ENCODE measurements around the gene ANKRD10. TPM values are rescaled to one million over a fixed set of nuclear protein-coding genes. Genes with fewer than 3 reads are reported as not detected.

Gene ANKRD10
- total and polyA plus RNA-seq, 2 of the 8 experiments (the other 6 are each of a cell fraction or from before 2014, with no cell fraction given): 146 to 218 TPM

- H3K4me3 ChIP-seq (ENCODE audit: extremely low read depth in 1 of 4, insufficient read depth in 2 of 4, low read depth in 3 of 4, low read length in 4 of 4): no peak overlapping the region
- H3K9ac ChIP-seq (replicated peaks in 1 of 4; ENCODE audit: extremely low read depth in 1 of 4, low read depth in 3 of 4, low read length in 3 of 4): no peak overlapping the region
- ChIA-PET POLR2A (ENCODE audit: partially characterized antibody) (no interaction called here), CTCF (ENCODE audit: partially characterized antibody) (no interaction called here)
- H3K27me3 ChIP-seq (replicated peaks in 1 of 4; ENCODE audit: control insufficient read depth in 3 of 4, extremely low read depth in 1 of 4, insufficient read depth in 3 of 4, low read length in 3 of 4): no peaks in the 10 kb centered on the region
- H3K4me2 ChIP-seq (ENCODE audit: insufficient read depth in 1 of 2, low read depth in 2 of 2, low read length in 2 of 2): no peak overlapping the region
- no peak overlapping the region for H4K91ac ChIP-seq (replicated peaks; ENCODE audit: insufficient read length, low read length)
- FAIRE-seq (no peak), DNase-seq (ENCODE audit: low read depth in 1 of 2, low spot score in 2 of 2) (no peak)
- no peak overlapping the region for H3K27ac ChIP-seq (ENCODE audit: low read depth, low read length)
- H3K79me2 ChIP-seq (ENCODE audit: control insufficient read depth in 1 of 2, insufficient read depth in 2 of 2, low read length in 2 of 2): no peaks in the 10 kb centered on the region
- H2AFZ ChIP-seq (ENCODE audit: low read length): no peak overlapping the region
- H3K23ac ChIP-seq (ENCODE audit: insufficient read length): no peak overlapping the region
- no peak overlapping the region for H2BK20ac ChIP-seq (ENCODE audit: low read length)
- no peak overlapping the region for H3K4ac ChIP-seq (replicated peaks; ENCODE audit: insufficient read length, low read depth, low read length)
- H2BK12ac ChIP-seq (ENCODE audit: low read depth, low read length): no peak overlapping the region
- H4K5ac ChIP-seq (ENCODE audit: insufficient read length, low read depth, low read length): no peak overlapping the region
- TF ChIP-seq GABPA (IDR thresholded peaks at IDR 0.05; ENCODE audit: borderline replicate concordance, insufficient read depth, low read length): no peak
- TF ChIP-seq, protein P1, sequence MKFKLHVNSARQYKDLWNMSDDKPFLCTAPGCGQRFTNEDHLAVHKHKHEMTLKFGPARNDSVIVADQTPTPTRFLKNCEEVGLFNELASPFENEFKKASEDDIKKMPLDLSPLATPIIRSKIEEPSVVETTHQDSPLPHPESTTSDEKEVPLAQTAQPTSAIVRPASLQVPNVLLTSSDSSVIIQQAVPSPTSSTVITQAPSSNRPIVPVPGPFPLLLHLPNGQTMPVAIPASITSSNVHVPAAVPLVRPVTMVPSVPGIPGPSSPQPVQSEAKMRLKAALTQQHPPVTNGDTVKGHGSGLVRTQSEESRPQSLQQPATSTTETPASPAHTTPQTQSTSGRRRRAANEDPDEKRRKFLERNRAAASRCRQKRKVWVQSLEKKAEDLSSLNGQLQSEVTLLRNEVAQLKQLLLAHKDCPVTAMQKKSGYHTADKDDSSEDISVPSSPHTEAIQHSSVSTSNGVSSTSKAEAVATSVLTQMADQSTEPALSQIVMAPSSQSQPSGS (IDR thresholded peaks at IDR 0.05; ENCODE audit: low read length): no peak
- no peak for TF ChIP-seq CHD2 (IDR thresholded peaks at IDR 0.05; ENCODE audit: low read length)
- no peak for TF ChIP-seq POLR2A (IDR thresholded peaks at IDR 0.05; ENCODE audit: control extremely low read depth in 1 of 2, low read depth in 2 of 2, low read length in 2 of 2)
- TF ChIP-seq ATF3 (IDR thresholded peaks at IDR 0.05; ENCODE audit: insufficient read depth, low read depth, low read length): no peak
- no peak for TF ChIP-seq SIX5 (IDR thresholded peaks at IDR 0.05; ENCODE audit: low read depth, low read length)
- no peak overlapping the region for H2AK5ac ChIP-seq (ENCODE audit: low read depth, low read length)
- 88% methylated on average over 3 of the region's 3 CpGs; no CpG with 5 or more reads in 1 of the 2 experiments for WGBS, 2 experiments (ENCODE audit: extremely low coverage in 1 of 2, insufficient coverage in 1 of 2, insufficient read length in 1 of 2, insufficient replicate concordance in 2 of 2, low coverage in 1 of 2, low lambda C conversion rate in 2 of 2, missing lambda C conversion rate in 1 of 2)
- no peak overlapping the region for H3K14ac ChIP-seq (ENCODE audit: insufficient read length)
- no peak overlapping the region for H3K56ac ChIP-seq (replicated peaks; ENCODE audit: insufficient read length, low read depth, low read length)
- H3K23me2 ChIP-seq (ENCODE audit: low read depth, low read length): no peaks in the 10 kb centered on the region
- no peaks in the 10 kb centered on the region for H4K20me1 ChIP-seq (replicated peaks in 1 of 2; ENCODE audit: control insufficient read depth in 1 of 2, insufficient read depth in 2 of 2, low read length in 2 of 2)
- no peaks in the 10 kb centered on the region for H3K36me3 ChIP-seq (ENCODE audit: control insufficient read depth in 2 of 4, insufficient read depth in 4 of 4, low read length in 3 of 4)
- H2BK15ac ChIP-seq (ENCODE audit: low read length): no peak overlapping the region
- no peak overlapping the region for H3K18ac ChIP-seq (ENCODE audit: extremely low read depth, low read length)
- no peak overlapping the region for H4K8ac ChIP-seq (ENCODE audit: extremely low read depth, insufficient read depth, low read length)
- no peak overlapping the region for H2BK5ac ChIP-seq (ENCODE audit: low read depth, low read length)
- H2BK120ac ChIP-seq (replicated peaks; ENCODE audit: low read depth, low read length): no peak overlapping the region
- no peaks in the 10 kb centered on the region for H3K79me1 ChIP-seq (ENCODE audit: low read depth, low read length)
- H3K4me1 ChIP-seq (replicated peaks in 1 of 4; ENCODE audit: control insufficient read depth in 3 of 4, insufficient read depth in 4 of 4, low read length in 3 of 4): peaks cover 0 to 7% (median 0%) of the 10 kb centered on the region in 4 experiments; a peak in 2 of 7 replicates
- peaks cover 3 to 8% of the 10 kb centered on the region in 2 experiments; a peak in 1 of 4 replicates for H3K9me3 ChIP-seq (ENCODE audit: insufficient read depth in 2 of 2, low read depth in 1 of 2, low read length in 1 of 2)
These were observed 57.7 kb downstream of the ANKRD10 start for GRCh38 chr13:110856942-110857835.

All from H1 (cell line).